Mucosa of gallbladder (tissue), 1 donor: ENCODE measurements around the gene SKIDA1. TPM values are rescaled to one million over a fixed set of nuclear protein-coding genes. Genes with fewer than 3 reads are reported as not detected.

ENCODE experiments used
- DNase-seq: peaks from one replicate; pipeline ENCODE4 v3.0.0-alpha.2; 2020; ENCODE audit warnings: low spot score
- total RNA-seq: library from RNA; stranded (reverse); gene quantifications from one replicate; pipeline ENCODE4 v1.2.1, GENCODE V29; 2021
- donor health status: DM: no; HTN: no; CAD: no.

The SKIDA1 gene
- total RNA-seq, 1 donor from 2014 or later, result 1.2 TPM

DNA sequence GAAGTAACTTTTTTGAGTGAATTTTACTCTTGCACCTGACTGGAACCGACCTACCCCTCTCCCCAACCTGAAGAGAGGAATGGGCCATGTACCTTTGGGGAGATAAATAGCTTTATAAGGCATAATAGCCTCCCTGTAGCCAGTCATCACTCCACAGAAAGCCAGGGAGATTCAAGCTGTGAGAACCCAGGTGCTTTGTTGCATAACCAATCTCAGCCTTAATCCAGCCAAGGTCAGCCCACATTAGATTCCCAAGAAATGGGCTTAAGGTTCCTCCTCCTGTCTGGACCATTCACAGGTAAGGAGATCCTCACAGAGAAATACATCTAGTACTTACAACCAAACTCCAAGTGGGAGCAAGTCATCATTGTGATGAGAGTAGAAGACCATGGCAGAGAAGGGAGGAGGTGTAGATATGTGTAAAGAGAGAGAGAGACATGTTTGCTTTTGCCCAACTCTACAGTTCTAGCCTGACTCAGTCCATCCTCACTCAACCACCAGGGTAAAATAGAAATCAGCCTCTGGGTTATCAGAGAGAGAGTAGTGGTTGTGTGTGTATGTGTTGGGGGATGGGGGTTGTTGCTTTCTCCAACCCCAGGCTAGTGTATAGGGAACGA is 23.6 kb downstream of the SKIDA1 start:
- no peak for DNase-seq

DNA sequence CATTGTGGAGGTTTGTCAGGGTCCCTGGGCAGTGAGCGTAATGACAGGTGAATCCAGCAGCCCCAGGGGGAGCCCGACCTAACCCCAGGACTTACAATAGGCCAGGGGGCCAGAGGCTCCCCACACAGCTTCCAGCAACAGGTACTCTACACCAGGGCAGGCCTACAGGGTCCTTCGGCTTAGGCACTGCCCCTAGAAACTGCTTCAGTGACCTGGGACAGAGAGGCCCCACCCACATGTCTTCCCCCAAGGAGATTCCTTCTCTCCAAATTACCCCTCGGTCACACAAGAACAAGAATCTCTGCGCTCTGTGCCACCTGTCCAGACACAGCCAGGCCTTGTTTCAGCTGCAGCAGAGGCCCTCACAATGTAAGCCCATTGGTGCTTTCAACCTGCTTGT is 24.4 kb downstream of the SKIDA1 start:
- no peak for DNase-seq

DNA sequence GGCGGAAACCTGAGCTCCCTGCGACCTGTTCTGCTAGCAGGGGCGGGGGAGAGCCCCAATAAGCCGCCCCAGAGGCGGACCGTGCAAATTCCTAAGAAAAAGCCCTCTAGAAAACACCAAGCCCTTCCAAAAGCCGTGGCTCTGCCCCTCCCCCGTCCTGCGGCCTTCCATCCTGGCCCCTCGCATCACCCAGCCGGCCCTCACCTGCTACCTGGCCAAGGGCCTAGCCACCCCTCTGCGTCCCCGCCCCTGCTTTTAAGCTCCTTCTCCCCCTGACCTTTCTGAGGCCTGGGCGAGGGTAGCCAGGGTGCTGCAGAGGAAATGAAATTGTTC is 24.9 kb downstream of the SKIDA1 start:
- DNase-seq, result no peak

DNA sequence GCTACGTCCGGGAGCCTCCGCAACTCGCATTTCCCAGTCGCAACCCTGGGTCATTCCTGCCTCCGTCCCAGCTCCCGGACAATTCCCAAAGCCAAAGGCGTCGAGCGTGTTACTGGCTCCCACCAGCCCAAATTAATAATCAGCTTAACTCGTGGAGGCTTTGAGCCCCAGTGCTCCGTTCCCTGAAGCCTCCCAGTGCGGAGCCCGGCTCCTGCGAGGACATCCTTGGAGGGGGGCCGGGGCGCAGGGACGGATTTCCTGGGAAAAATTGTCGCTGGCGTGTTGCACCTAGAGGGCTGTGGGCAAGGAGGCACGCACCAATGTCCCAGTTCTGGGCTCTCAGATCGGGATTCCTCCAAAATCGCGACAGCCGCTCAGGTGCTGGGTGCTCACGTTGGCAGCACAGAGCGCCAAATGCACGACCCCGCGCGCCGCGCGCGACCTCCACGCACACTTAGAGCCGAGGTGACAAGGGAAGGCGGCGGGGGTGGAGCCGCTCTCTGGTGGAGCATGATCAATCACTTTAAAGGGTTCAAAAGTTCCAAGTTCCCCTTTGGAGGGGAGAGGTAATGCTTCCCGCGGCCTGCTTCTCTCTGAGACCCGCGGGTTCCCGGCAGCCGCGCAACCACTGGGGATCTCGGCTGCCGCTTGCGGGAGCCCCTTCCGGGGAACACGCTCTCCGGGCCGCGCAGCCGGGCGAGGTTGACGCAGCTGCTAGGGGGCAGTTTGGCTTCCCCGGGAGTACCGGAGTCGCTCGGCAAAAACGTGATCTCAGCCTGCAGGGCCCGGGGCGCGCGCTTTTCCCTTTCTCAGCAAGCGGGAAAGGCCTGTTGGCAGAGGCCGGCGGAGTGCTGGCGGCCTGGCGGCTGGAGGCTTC is 25.5 kb downstream of the SKIDA1 start:
- DNase-seq, result no peak

DNA sequence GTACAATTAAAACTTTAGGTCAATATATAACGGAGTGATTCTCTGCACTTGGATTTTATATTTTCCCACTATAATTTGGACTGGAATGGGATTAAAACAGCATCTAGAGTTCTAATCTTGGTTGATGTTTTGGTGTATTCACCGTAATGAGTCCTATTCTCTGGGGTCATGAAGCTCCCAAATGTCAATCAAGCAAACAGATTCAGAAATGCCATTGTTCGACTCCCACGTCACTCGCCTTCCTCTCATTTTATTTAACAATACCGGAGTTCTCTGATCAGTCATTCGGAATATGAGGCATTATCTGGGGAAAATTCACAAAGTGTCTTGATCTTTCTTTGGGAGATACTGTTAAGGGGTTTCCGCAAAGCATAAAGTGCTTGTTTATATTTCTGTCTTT is 26.5 kb downstream of the SKIDA1 start:
- DNase-seq, result no peak

DNA sequence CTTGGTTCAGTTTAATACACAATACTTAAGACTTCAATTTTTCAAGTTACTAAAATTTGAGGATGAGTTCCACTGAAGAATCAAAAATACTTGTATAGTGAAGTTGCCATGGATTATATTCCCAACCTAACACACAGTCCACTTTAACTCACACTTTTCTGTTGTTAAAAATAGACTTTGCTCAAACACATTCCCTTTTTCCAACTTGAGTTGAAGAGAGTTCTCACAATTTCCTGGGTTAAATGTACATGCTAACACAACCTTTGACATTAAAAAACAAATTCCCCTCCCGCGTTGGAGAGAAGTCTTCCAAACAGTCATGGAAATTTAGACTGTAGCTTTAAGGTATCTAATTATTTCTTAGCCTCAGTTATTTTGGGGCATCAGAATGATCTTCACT is 27.1 kb downstream of the SKIDA1 start:
- DNase-seq, result no peak

DNA sequence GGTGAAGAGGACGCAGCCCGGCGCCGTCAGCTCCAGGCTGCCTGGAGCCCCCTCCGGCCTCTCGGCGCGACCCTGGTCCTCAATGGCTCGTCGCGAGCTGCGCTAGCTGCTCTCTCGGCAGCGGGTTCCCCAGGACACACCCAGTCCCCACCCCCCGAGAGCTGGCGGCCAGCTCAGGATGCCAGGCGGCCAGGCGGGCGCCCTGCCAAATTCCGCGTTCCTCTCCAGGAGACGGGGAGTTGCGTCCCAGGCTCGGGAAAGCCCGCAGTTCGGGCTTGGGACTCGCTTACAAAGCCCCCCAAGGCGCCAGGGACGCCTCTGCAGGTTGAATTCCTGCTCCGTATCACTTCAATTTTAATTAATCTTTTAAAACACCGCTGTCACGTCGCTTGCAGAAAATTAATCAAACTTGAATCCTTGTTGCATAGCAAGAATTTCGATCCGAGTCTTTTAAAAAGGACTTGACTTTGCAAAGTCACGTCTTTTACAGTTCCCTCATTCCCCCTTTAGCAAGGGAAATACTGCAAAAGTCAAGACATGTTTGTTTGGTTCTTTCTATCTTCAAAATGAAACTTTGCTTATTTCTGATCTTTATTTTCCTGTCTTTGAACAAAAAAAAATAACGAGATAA is 28.2 kb downstream of the SKIDA1 start:
- peak; percentile 93 for DNase-seq

DNA sequence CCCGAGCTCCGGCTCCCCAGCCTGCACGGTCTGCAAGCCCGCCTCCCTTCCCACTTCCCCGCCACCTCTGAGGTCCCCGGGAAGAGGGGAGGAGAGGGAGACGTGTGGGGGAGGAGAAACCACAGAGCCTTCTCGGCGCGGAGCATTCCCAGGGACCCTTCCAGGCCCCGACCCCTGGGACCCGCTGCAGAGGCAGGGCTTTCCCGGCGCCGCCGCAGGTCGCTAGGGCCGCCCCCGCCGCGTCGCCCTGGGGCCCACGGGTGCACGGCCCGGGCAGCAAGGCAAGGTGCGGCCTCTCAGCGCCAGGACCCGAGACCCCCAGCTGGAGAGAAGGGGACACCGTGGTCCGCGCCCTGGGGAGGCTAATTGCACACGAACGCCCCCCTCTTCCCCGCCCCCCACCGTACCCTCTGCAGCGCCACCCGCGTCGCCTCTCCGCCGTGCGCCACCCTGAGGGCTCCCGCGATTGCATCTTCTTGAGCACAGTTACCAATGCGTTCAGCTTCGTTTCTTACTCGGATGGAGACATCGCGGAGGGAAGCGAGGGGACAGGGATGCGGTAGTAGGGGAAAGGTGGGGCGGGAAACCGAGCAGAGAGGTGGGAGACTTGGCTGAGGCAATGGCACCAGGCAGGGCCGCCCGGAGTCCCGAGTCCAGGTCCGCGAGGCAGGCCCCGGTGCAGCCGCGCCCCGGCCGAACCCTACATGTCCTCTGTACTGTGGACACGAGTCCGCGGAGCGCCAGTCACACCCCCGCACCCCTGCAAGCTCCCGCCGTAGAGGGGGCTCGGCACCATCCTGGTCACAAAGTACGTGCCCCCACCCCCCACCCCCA is 28.9 kb downstream of the SKIDA1 start:
- no peak for DNase-seq

DNA sequence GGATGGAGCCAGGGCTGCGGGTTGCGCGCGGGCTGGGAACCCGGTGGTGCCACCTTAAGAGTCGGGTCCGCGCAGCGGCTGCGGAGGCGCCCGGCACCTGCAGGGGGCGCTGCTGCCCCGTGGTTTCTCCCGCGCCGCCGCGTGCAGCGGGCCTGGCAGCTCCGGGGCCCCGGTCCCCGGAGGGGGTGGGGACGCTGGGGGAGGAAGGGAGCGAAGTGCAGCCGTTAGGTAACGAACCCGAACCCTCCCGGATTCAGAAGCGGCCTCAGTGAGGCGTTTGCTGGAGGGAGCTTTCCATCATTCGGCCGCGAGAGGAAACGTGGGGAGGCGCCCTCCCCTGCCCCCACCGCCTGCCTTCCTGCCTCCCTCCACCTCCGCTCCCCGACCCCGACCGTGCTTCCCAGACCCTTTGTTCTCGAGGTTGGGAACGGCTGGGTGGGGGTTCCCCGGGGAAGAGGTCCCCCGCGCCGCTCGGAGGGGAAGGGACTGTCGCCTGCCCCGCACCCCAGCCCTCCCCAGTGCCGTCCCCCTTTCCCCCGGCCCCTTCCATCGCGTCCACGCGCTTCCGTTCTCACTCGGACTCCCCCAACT is 29.6 kb downstream of the SKIDA1 start:
- DNase-seq, result peak; percentile 83

DNA sequence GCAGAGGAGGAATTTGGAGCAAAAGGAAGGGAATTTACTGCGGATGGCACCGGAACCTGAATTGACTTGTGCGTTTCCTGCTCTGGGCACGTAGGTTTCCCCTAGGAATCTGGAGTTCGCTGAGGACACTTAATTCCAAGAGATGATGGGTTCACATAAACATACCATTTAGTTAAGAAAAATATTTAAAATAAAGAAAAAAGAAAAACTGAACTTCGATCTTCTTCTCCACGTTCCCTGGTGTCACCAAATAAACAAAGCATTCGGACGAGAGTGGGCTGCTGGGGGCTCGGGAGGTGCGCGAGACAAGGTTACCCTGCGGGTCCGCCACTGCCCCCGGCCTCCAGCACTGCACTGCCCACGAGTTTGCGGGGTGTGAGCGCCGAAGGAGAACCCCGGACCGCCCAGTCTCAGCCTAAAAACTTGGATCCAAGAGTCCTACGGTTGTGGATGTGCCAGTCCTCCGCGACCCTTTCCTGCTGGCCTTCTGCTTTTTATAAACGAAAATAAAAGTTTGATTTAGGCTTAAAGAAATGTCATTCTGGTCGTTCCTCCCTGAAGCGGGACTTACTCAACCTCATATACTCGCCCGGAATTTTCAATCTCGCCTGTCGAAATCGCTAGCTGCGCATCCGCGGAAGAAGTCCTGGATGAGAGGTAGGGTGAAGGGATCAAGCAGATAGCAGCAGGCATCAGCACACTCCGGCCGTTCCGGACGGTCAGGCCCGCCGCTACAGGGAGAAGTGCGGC is 30.3 kb downstream of the SKIDA1 start:
- DNase-seq, result no peak

DNA sequence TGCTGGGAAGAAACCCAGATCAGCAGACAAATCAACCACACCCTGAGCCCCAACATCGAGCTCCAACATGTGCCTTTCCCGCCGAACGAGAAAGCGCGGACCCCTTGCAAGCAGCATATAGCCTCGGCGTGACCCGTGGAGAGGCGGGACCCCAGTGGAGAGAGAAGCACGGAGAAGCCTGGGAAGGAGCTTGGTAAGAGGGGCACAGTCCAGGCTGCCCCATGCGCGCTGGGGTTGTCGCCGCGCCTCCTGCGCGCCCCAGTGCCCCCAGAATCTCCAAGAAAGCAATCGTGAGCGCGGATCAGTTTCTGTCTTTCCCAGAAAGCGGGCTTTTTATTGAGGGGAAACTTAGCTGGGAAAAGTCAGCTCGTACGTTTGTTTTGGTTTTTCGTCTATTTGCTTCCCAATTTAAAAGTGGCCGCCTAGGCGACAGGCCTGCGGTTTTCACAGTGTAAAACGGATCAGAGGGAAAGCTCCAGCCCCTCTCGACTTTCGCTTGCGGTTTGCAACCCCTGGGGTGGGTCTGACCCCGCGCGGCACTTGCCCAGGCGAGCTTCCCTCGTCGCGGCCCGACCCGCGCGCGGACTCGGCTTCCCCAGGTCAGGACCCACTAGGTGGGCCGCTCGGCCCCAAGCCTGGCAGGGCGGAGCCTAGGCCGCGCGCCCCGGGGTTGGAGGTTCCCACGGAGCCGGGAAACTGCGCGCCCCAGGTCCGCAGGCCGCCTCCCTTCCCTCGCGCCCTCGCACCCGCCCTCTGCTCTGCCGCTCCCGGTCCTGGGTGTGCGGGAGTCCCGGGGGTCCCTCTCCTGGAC is 31.1 kb downstream of the SKIDA1 start:
- no peak for DNase-seq

DNA sequence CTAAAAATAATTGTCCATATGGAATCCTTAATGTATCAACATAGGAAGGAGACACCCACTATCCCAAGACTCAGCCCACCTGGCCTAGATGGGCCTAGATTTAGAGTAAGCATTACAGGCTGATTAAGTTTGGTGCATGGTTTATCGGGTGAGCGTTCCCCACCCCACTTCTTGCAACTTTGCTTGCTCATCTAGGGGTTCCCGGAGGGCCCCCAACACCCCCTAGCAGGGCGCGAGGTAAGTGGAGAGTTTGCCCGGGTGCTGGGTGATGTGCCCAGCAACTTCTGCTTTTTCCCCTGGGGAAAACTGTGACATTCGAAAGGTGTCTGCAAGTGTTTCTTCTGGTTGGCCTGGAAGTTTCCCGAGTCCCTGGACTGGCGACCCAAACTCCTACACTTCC is 31.7 kb downstream of the SKIDA1 start:
- DNase-seq, result no peak

DNA sequence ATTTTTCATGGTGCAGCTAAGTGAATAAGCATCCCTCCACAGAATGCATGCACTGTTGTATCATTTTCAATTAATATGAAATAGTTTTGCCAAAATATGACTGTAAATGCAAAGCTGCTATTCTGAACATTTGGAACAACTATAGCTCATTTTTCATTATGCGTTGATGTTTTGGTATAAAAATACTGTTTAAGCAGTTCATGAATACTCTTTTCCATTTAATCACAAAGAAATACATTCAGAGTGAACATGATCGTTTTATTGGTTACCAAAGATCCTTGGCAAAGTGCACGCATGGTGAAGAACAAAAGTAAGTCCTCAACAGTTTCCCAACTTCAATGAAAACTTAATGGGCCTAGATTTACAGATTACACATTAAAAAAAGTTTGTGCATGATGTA is 33.1 kb downstream of the SKIDA1 start:
- DNase-seq, result no peak

DNA sequence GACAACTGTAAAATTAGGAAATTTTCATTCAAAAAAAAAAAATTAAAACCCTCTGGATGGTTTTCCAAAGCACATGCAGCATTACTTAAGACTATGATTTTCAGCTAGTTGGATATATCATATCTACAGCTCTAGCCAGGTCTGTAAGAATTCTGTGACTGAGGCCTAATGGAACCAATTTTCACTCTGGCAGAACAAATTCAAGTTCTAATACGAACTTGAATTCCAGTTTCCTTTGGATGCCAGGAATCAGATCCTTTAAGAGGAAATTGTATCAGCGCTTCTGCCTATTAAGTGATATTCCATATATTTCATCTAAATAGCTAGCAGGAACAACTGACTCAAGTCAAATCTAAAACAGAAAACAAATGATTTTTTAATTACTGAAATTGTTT is 34.8 kb downstream of the SKIDA1 start:
- DNase-seq, result no peak

DNA sequence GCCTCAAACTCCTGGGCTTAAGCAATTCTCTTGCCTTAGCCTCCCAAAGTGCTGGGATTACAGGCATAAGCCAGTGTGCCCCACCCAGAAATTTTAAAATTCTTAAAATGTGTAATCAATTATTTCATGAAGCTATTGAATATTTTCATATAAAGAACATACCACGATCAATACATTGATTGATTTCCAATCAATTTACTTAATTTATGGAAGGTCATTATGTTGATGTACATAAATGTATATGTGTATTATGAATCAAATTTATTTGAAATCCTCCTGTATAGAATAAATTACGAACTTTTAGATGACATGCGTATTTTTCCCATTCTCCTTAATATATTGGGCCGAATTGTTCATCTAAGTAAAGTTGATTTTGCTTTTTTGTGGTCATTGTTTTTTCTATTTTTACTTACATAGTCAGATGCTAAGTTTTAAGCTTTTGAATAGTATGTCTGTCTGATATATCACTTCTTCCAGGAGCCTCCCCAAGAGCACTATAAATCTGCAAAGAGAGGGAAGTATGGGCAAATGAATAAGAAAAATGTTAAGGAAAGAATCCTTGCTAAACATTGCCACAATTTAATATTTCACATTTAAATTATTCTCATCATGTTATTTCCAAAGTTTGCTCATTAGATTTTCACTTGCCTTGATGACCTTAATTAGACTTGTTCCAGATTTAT is 35.3 kb downstream of the SKIDA1 start:
- DNase-seq, result no peak

DNA sequence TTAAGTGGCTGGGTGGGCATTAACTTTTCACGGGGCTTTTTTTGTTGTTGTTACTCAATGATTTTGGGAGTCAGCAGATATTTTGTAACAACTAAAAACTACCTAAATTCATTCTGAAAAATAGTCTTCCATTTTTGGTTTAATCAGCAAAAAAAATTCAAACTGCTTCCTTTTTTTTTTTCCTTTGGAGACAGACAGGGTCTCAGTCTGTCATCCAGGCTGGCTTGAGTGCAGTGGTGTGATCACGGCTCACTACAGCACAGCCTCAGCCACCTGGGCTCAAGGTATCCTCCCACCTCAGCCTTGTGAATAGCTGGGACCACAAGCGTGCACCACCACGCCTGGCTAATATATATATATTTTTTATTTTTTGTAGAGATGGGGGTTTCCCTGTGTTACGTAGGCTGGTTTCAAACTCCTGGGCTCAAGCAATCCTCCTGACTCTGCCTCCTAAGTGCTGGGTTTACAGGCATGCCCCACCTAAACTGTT is 36.5 kb downstream of the SKIDA1 start:
- no peak for DNase-seq

DNA sequence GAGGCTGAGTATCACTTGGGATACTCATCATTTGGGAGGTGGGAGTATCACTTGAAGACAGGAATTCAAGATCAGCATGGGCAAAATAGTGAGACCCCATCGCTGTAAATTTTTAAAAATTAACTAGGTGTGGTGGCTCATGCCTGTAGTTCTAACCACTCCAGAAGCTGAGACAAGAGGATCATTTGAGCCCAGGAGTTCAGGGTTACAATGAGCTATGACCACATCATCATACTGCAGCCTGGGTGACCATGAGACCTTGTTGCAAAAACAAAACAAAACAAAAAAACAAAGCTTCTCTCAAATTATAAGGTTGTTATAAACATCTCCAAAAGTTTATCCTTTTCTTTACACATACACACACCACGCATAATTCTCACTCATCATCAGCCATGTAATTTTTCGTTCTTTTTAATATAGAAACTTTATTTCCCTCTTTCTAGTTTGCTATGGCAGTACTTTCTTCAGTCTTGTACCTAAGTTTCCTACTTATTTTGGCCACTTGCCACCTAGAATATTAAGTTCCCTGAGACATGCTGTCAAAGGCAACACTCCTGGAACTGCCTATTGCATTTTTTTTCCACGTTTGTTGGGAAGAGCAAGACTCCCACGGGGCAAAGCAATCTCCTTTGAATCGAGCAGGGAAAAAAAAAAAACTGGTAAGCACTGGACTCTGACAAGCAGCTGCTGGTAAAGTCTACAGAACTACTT is 37.1 kb downstream of the SKIDA1 start:
- DNase-seq, result no peak

DNA sequence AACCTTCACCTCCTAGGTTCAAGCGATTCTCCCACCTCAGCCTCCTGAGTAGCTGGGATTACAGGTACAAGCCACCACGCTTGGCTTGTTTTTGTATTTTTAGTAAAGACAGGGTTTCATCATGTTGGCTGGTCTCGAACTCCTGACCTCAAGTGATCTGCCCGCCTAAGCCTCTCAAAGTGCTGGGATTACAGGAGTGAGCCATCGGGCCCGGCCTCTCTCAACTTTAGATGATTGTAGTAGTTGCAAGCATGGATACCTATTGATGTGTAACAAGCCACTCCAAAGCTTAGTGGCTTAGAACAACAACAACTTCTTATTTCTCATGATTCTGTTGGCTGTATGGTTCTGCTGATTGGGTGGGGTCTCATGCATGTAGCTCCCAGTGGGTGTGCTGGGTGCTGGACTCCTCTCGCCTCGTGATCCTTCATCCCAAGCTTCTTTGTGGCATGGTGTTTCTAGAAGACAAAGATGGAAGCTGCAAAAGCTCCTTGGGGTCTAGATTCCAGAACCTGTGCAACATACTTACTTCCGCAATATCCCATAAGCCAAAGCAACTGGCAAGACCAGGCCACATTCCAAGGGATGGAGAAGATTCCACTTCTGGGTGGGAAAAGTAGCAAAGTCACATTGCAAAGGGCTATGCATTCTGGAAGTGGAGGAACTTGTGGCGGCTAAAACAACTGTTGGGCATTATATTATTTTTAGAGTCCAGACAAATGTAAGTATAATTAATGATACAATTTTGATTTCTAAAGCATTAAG is 37.9 kb downstream of the SKIDA1 start:
- DNase-seq, result no peak
